Spleen (tissue), 7 donors: ENCODE data around the gene OR5B2.

Experiments
- POLR2A ChIP-seq, 3 donors: fragments of 450-650 bp; IDR thresholded peaks; one replicate each; pipeline ENCODE4 v1.5.1; 2017; ENCODE audit warnings: antibody characterized with exemption in 3 of 3, mild to moderate bottlenecking in 1 of 3
- TF ChIP-seq, protein P1 (sequence below), 11 experiments: fragments of 200-600 bp in 7 of 11; fragments of 450-650 bp in 4 of 11; sonication (generic) in 4 of 11; IDR thresholded peaks in 8 of 11; conservative IDR thresholded peaks in 3 of 11; 1 replicate in 7 of 11; 2 replicates in 4 of 11; pipeline versions ENCODE4 v1.4.0 to v1.8.0; 2016 to 2021; ENCODE audit warnings: antibody characterized with exemption in 11 of 11, inconsistent platforms in 4 of 11, mild to moderate bottlenecking in 1 of 11
- donor health status: DM: no; HTN: no; CAD: no; lungs with moderate emphysema.
- donor health status: DM: no; HTN: no; CAD: no.
- donor health status: DM: no; HTN: no; CAD: no.

DNA sequence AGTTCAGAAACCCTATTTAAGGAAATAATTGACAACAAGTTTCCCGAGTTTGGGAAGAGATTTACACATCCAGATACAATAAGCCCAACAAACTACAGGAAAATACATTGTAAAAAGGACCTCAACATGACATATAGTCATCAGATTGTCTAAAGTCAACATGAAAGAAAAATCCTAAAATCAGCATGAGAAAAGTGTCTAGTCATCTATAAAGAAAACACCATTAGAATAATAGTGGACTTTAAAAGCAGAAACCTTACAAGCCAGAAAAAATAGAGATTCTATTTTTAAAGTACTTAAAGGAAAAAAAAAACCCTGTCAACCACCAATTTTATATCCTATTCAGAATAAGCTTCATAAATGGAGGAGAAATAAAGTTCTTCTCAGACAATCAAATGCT is 1.4 kb upstream of the OR5B2 start:
- no peak for TF ChIP-seq POLR2A (IDR thresholded peaks at IDR 0.05)
- TF ChIP-seq, protein P1, sequence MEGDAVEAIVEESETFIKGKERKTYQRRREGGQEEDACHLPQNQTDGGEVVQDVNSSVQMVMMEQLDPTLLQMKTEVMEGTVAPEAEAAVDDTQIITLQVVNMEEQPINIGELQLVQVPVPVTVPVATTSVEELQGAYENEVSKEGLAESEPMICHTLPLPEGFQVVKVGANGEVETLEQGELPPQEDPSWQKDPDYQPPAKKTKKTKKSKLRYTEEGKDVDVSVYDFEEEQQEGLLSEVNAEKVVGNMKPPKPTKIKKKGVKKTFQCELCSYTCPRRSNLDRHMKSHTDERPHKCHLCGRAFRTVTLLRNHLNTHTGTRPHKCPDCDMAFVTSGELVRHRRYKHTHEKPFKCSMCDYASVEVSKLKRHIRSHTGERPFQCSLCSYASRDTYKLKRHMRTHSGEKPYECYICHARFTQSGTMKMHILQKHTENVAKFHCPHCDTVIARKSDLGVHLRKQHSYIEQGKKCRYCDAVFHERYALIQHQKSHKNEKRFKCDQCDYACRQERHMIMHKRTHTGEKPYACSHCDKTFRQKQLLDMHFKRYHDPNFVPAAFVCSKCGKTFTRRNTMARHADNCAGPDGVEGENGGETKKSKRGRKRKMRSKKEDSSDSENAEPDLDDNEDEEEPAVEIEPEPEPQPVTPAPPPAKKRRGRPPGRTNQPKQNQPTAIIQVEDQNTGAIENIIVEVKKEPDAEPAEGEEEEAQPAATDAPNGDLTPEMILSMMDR (IDR thresholded peaks at IDR 0.05 in 8 of 11, conservative IDR thresholded peaks at IDR 0.05 in 3 of 11): no peak
